Activated CD8-positive, alpha-beta memory T cell treated with anti-CD3 and anti-CD28 coated beads for 4 hours (primary cell): ENCODE results near the gene PRAMEF11.
"Not testable (repeated sequence)": the region's sequence is repeated elsewhere in the genome, so short reads cannot be mapped to it uniquely, and the experiment has no call there.

Experiments used
- DNase-seq, 2 donors: peaks; one replicate each; pipeline ENCODE4 v3.0.0-alpha.2; 2020; ENCODE audit warnings: low read depth in 2 of 2

Gene PRAMEF11

DNA sequence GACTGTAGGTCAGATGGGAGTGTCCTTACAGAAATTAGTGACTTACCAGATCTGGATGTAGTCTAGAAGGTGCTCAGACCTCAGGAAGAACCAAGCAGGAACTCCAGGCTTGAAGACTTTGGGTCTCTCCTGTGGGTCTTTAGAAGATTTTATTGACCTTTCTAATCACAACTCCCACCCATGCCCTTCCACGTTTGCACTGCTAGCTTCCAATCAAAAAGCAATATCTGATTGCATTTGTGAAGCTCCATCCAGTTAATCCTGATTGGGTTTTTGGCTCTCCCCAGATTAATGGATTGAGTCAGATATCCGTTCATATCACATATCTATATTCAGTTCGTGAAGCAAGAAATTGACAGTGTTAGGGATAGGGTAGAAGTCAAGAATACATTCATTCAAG, at the start of gene PRAMEF11:
Gene PRAMEF11 (minus strand): TSS at position 101 of the 400 bp plus-strand sequence. CDS start 2,621 bp downstream, outside the sequence.
- DNase-seq = not testable (repeated sequence)

DNA sequence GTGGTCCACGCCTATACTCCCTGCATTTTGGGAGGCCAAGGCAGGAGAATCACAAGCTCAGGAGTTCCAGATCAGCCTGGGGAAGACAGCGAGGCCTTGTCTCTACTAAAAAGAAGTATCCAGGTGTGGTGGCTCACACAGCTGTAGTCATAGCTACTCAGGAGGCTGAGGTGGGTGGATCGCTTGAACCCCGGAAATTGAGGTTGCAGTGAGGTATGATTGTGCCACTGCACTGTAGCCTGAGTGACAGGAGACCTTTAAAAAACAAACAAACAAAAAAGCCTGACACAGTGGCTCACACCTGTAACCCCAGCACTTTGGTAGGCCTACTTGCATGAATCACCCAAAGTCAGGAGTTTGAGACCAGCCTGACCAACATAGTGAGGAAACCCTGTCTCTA, 47.2 kb upstream of the PRAMEF11 start:
- not testable (repeated sequence) for DNase-seq

DNA sequence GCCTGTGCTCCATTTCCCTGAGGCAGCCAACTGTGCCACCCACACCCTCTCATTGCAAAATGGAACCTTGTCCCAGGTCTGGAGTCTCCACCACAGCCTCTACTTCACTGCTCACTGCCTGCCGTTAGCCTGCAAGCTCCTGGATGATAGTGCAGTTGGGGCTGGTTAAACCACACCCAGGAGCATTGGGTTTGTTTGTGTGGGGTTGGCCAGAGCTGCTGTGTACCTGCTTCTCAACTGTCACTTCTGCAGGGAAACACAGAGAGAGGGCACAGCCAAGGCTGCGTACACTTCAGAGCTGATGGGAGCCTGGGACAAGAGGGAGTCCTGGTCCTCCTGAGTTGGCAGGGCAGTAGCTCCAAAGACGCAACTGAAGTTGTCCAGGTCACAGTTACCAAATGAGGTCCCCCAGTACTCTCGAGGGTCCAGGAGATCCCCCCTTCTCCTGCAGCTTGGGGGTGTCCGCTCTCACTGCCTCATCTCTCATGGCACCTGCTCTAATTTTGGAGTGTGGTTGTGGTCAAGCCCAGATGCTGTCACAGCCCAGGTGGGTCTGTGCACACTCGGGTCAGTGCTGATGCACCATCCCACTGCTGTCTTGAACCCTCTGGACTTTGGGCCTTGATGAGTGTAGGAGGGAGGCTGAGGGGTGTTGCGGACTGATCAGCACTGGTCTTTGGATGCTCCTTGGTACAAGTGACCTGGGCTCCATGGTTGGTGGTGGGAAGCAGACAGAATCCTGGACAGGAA, 32.1 kb upstream of the PRAMEF11 start:
- DNase-seq = not testable (repeated sequence)

- not testable (repeated sequence) for DNase-seq
These were observed 25.6 kb upstream of the PRAMEF11 start, which contains the start of gene PRAMEF2 for GRCh38 chr1:12856786-12857185. Gene PRAMEF2, plus strand, starts transcription at chr1:12857086. Its CDS starts 1,924 bp downstream, at chr1:12859010.

DNA sequence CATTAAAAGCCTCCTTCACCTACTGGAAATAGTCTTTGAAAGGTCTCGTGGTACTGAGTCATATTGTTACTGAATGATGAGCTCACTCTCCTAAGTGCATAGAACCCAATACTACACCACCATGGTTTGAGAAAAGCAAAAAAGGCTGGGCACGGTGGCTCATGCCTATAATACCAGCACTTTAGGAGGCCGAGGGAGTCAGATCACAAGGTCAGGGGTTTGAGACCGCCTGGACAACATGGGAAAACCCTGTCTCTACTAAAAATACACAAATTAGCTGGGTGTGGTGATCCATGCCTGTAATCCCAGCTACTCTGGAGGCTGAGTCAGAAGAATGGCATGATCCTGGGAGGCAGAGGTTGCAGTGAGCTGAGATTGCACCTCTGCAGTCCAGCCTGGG, 20.6 kb upstream of the PRAMEF11 start:
- no peak for DNase-seq

GRCh38 chr1:12848620-12849019, 17.4 kb upstream of the PRAMEF11 start, which contains the start of gene HNRNPCL1:
Gene HNRNPCL1, minus strand, starts transcription at chr1:12848720. Its CDS starts 431 bp downstream, at chr1:12848289.
- not testable (repeated sequence) for DNase-seq

DNA sequence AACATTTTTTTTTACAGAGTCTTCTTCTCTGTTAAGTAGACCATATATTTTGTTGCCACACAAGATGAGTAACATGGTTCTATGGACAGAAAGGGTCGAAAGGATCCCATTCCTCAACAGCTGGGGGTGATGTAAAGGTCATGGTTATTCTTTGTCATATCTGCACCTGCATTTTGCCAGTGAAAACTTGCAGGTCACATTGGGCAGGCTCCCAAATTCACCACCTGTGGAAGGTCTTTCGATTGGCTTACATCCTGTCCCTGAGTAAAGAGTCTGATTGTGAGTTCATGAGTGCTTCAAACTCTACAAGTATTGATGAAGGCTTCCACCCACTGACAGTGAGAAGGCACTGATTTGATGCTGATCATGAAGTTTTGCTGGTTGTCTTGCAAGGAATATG, 2.0 kb upstream of the PRAMEF11 start:
- DNase-seq = not testable (repeated sequence)

DNA sequence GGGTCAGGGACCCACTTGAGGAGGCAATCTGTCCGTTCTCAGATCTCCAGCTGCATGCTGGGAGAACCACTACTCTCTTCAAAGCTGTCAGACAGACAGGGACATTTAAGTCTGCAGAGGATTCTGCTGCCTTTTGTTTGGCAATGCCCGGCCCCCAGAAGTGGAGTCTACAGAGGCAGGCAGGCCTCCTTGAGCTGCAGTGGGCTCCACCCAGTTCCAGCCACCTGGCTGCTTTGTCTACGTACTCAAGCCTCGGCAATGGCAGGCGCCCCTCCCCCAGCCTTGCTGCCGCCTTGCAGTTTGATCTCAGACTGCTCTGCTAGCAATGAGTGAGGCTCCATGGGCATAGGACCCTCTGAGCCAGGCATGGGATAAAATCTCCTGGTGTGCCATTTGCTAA, 12.1 kb downstream of the PRAMEF11 start:
- DNase-seq = not testable (repeated sequence)

DNA sequence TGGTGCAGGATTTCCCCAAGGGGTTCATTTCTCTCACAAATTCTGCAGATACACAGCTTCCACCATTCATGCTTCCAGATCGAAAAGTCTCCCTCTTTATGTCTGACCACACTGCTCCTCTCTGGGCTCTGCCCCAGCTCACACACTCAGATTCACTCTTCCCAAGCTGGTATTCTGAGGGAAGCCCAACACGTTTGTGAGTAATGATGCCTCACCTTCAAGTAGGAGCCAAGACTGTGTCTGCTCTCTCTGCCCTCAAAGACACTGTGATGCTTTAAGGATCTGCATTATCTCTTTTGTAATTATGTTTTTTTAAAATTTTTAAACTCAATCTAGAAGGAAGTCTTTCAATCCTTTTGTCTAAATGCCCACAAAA, 19.8 kb downstream of the PRAMEF11 start:
- DNase-seq = no peak

GRCh38 chr1:12810691-12811408, 20.4 kb downstream of the PRAMEF11 start:
- no peak for DNase-seq

DNA sequence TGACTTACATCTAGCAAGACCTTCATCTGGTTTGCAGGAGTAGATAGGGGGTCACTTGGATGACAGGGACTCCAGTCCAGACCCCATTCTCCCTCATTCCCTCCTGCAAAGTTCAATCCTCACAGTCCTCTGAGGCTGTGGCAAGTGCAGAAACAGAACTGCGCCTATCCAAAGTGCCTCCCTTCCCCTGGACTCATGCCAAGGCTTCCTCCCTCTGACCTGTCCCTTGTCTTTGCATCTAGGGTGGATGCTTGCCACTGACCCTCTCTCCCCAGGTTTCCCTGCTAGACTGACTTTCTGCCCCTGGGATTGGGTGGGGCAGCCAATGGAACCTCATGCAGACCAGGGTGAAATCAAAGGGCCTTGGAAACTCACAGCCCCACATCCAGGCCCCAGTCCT, 21.3 kb downstream of the PRAMEF11 start:
- DNase-seq = no peak

GRCh38 chr1:12799730-12800129, 31.5 kb downstream of the PRAMEF11 start:
- DNase-seq = no peak

DNA sequence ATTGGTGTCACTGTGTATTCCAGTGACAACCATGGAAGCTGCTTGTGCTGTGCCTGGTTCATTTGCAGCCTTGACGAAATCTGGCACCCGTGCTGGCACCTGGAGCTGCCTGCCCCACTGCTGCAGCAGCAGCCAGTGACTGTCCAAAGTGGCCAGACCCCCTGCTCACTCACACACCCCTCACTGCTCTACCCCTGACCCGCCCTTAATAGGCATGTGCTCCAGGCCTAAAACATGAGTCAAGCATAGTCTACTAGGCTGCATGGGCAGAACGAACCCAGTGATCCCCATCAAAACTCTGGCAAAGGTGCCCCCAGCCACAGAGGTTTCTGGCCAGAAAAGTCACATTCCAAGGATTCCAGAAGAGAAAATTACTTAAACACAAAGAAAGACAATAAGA, 32.3 kb downstream of the PRAMEF11 start:
- no peak for DNase-seq

DNA sequence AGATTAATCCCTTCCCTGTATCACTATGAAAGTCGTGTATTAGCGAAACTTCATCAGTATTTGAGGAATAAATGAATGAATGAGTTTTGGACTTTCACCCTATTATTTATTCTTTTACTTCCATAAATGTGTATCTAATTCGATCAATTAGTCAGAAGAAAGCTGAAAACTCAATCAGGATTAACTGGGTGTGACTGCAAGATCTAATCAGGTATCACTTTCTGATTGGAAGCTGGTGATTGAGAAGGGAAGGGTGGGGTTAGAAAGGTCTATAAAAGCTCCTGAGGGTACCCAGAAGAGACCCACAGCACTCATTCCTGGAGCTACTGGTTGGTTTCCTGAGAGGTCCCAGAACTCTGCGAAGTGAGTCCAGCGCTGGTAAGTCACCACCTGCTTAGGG, 40.1 kb downstream of the PRAMEF11 start, which contains the start of gene PRAMEF1:
Gene PRAMEF1 (plus strand): TSS at position 301 of the 400 bp plus-strand sequence. CDS start 1,831 bp downstream, outside the sequence.
- DNase-seq = not testable (repeated sequence)

DNA sequence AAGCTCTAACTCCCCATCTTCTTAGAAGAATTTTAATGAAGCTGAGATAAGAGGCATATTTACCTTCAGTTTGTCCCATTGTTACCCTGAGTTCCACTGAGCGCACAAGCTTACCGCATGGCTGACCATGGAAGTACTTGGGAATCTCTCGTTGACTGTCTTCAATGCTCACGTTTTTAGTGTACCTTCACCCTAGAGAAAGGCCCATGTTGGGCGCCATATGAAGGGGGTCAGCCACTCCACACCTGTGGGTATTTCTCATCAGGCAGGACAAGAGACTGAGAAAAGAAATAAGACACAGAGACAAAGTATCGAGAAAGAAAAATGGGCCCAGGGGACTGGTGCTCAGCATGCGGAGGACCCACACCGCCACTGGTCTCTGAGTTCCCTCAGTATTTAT, 46.5 kb downstream of the PRAMEF11 start:
- DNase-seq = not testable (repeated sequence)

DNA sequence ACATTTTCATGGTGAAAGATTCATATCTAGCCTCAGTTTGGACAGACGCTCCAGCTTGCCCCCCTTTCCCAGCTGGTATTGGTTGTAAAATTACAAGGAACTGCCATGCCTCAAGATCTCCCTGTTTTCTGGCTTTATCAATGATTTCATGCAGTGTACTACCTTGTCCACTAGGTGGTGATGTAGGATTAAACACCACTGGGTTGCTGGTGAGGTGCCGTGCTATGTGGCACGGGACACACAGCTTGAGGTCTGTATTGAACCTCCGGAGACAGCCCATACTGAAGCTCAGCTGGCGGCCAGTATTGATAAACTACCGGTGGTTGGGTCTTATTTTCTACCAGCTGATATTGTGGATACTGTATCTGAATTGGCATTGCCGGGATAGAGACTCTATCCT, 47.4 kb downstream of the PRAMEF11 start:
- not testable (repeated sequence) for DNase-seq

DNA sequence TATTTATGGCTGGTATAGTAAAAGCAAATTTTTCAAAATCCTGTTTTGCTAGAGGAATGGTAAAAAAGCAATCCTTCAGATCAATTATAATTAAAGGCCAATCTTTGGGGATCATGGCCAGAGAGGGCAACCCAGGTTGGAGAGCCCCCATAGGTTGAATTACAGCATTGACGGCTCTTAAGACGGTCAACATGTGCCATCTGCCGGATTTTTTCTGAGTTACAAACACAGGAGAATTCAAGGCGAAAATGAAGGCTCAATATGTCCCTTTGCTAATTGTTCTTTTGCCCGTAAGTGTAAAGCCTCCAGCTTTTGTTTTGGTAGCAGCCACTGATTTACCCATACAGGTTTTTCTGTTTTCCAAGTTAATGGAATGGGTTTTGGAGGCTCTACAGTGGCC, 49.7 kb downstream of the PRAMEF11 start:
- DNase-seq = not testable (repeated sequence)

GRCh38 chr1:12778907-12779306, 52.3 kb downstream of the PRAMEF11 start:
- no peak for DNase-seq

DNA sequence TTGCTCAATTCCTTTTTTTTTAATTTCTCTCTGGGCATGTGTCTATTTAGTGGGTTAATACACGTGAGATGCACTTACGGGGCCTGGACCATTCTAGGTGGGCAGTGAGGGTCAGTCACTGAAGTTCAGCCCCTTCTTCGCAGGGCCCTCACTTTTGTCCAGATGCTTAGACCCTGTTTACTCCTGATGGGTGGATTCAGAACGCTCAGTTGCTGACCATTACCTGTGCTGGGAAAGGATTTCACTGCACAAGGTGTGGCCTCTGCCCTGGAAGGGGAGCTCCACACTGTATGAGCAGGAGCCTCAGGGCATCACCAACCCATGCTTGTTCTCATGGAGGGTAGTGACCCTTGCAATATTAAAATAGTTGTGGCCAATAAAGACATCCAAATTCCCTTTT, 53.1 kb downstream of the PRAMEF11 start:
- DNase-seq = no peak

- no peak for DNase-seq
These were observed 54.2 kb downstream of the PRAMEF11 start for GRCh38 chr1:12776801-12777557.

- no peak for DNase-seq
These were observed 55.8 kb downstream of the PRAMEF11 start for GRCh38 chr1:12775443-12775842.

- DNase-seq = no peak
These were observed 56.3 kb downstream of the PRAMEF11 start for GRCh38 chr1:12774801-12775345.
